Right lobe of liver (tissue), 4 donors: ENCODE data around the gene FGF7.

ENCODE experiments used
- CTCF ChIP-seq, 4 donors: fragments of 200-600 bp in 3 of 4; fragments of 450-650 bp in 1 of 4; IDR thresholded peaks; one replicate each; pipeline versions ENCODE4 v1.5.1 to v1.8.0; 2016 to 2022; ENCODE audit warnings: antibody characterized with exemption in 4 of 4, mild to moderate bottlenecking in 2 of 4
- POLR2A ChIP-seq: fragments of 450-650 bp; IDR thresholded peaks from one replicate; pipeline ENCODE4 v1.6.1; 2017; ENCODE audit warnings: antibody characterized with exemption, mild to moderate bottlenecking
- donor health status: DM: no; HTN: no; CAD: no.
- donor health status: DM: no; HTN: no; CAD: no.
- donor health status: DM: no; HTN: yes; CAD: no.

GRCh38 chr15:49460411-49460941 lies 37.4 kb downstream of the FGF7 start:
- TF ChIP-seq CTCF (IDR thresholded peaks at IDR 0.05) (no peak), POLR2A (no peak)
